Retinal pigment epithelial cell (primary cell): ENCODE data around the gene LACTBL1.

Source experiments
- DNase-seq: peaks from one replicate; pipeline ENCODE4 v3.0.0-alpha.2; 2010; ENCODE audit warnings: low read depth
- H3K4me3 ChIP-seq: 2 replicates; pipeline ENCODE4 v1.5.1; 2011; ENCODE audit warnings: mild to moderate bottlenecking, low read length, control low read depth, moderate library complexity
- CTCF ChIP-seq: conservative IDR thresholded peaks from 2 replicates; pipeline ENCODE4 v1.5.1; 2011; ENCODE audit warnings: low read depth, low read length, control low read depth, inconsistent platforms

LACTBL1 gene

GRCh38 chr1:22932803-22933470 lies 39.7 kb downstream of the LACTBL1 start:
- no peak for TF ChIP-seq CTCF
- DNase-seq = no peak

GRCh38 chr1:22930240-22930912 lies 42.3 kb downstream of the LACTBL1 start:
- TF ChIP-seq CTCF = peak; percentile 90
- DNase-seq = no peak

More at GRCh38 chr1:22932803-22933470, 39.7 kb downstream of the LACTBL1 start:
- H3K4me3 ChIP-seq = no peak overlapping the region

GRCh38 chr1:22925111-22925510 lies 47.6 kb downstream of the LACTBL1 start:
- DNase-seq = no peak
- no peak for TF ChIP-seq CTCF
- no peak overlapping the region for H3K4me3 ChIP-seq

More at GRCh38 chr1:22930240-22930912, 42.3 kb downstream of the LACTBL1 start:
- no peak overlapping the region for H3K4me3 ChIP-seq

GRCh38 chr1:22922640-22923039 lies 50.0 kb downstream of the LACTBL1 start:
- DNase-seq = no peak
- no peak for TF ChIP-seq CTCF
- H3K4me3 ChIP-seq = no peak overlapping the region

GRCh38 chr1:22921452-22922126 lies 51.1 kb downstream of the LACTBL1 start:
- DNase-seq = no peak
- H3K4me3 ChIP-seq = no peak overlapping the region
- TF ChIP-seq CTCF = no peak

GRCh38 chr1:22920734-22921451 lies 51.8 kb downstream of the LACTBL1 start:
- TF ChIP-seq CTCF = no peak
- DNase-seq = no peak
- no peak overlapping the region for H3K4me3 ChIP-seq
